Left lung (tissue), 10 donors: ENCODE measurements around the gene TNIK. TPM values are rescaled to one million over a fixed set of nuclear protein-coding genes. Genes with fewer than 3 reads are reported as not detected.

Experiments used
- ATAC-seq: fragments of 200-7000 bp; cut with Tn5 transposase; one replicate; pipeline ENCODE4 v1.9.1; 2020; ENCODE audit warnings: moderate library complexity
- DNase-seq, 4 donors: peaks; one replicate each; pipeline ENCODE4 v3.0.0-alpha.2; 2013 to 2020
- H3K27ac ChIP-seq, 2 donors: fragments of 200-600 bp; sonication (generic) in 1 of 2; one replicate each; pipeline versions ENCODE4 v1.5.0 to v1.8.0; 2020 to 2021
- H3K27me3 ChIP-seq, 2 donors: fragments of 200-600 bp; sonication (generic) in 1 of 2; one replicate each; pipeline versions ENCODE4 v1.5.0 to v1.8.0; 2020 to 2021
- H3K36me3 ChIP-seq, 2 donors: fragments of 200-600 bp; sonication (generic) in 1 of 2; one replicate each; pipeline versions ENCODE4 v1.5.0 to v1.8.0; 2020 to 2021
- H3K4me1 ChIP-seq, 2 donors: fragments of 200-600 bp; one replicate each; pipeline ENCODE4 v1.8.0; 2021
- H3K4me3 ChIP-seq, 2 donors: fragments of 200-600 bp; sonication (generic) in 1 of 2; one replicate each; pipeline versions ENCODE4 v1.5.0 to v1.8.0; 2020 to 2021; ENCODE audit warnings: mild to moderate bottlenecking in 1 of 2
- H3K9me3 ChIP-seq, 2 donors: fragments of 200-600 bp; sonication (generic) in 1 of 2; one replicate each; pipeline versions ENCODE4 v1.5.0 to v1.8.0; 2020 to 2021
- intact Hi-C, 2 donors: fragments of 100-400 bp; cut with DNase I; formaldehyde crosslinking; loops; one replicate each; pipeline versions ENCODE4 v1.11.2 to v1.14.2; 2022
- polyA plus RNA-seq, 6 donors: library from polyadenylated mRNA; unstranded; fragments of 120-200 nt; gene quantifications; one replicate each; pipeline ENCODE4 v1.2.1, GENCODE V29; 2013; ENCODE audit not compliant: insufficient read length in 6 of 6
- total RNA-seq, 2 donors: library from RNA; stranded (reverse); fragmentation: NEBNext Ultra II Directional; extraction: Animal tissue kit (Norgen Biotek cat#: 25700); gene quantifications; one replicate each; pipeline ENCODE4 v1.2.1, GENCODE V29; 2021
- TF ChIP-seq, protein P1 (sequence below), 2 donors: fragments of 200-600 bp; sonication (generic) in 1 of 2; IDR thresholded peaks; one replicate each; pipeline versions ENCODE4 v1.5.0 to v1.8.0; 2021; ENCODE audit warnings: antibody characterized with exemption in 2 of 2
- donor health status: DM: no; HTN: yes; CAD: no.
- donor health status: DM: no; HTN: no; CAD: no.

TNIK gene
- total and polyA plus RNA-seq, 8 donors, result 14.8 to 42.0 (median 17.4) TPM

DNA sequence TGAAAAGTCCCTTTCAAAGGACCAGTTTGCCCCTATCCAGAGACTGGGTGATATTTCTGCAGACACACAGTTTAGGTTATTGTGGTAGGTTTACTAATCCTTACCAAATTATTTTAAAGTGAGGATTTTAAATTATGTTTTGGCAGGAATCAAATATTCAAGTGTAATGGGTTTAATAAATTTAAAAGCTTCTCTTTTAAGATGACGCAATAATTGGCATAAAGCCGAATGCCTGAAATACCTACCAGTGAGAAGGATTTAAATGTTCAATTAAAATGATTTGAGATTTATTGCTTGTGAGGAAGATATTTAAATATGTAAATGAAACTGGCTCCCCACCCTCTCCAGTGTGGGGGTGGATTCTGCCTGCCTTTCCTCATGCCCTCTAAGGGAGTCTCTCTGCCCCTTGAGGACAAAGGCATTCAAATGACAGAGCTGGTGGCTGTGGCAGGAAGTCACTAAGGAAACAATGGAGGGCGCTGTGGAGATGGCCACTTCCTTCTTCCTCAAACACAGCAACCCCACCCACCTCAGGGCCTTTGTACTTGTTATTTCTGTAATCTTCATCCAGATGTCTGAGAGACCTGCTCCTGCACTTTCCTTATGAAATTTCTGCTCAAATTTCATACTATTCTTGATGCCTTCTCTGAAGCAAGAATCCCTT, 131.7 kb downstream of the TNIK start:
- no peaks in the 10 kb centered on the region for H3K36me3 ChIP-seq
- TF ChIP-seq, protein P1, sequence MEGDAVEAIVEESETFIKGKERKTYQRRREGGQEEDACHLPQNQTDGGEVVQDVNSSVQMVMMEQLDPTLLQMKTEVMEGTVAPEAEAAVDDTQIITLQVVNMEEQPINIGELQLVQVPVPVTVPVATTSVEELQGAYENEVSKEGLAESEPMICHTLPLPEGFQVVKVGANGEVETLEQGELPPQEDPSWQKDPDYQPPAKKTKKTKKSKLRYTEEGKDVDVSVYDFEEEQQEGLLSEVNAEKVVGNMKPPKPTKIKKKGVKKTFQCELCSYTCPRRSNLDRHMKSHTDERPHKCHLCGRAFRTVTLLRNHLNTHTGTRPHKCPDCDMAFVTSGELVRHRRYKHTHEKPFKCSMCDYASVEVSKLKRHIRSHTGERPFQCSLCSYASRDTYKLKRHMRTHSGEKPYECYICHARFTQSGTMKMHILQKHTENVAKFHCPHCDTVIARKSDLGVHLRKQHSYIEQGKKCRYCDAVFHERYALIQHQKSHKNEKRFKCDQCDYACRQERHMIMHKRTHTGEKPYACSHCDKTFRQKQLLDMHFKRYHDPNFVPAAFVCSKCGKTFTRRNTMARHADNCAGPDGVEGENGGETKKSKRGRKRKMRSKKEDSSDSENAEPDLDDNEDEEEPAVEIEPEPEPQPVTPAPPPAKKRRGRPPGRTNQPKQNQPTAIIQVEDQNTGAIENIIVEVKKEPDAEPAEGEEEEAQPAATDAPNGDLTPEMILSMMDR (IDR thresholded peaks at IDR 0.05), result no peak
- DNase-seq (peak in 1 of 4 donors; percentile 45), ATAC-seq (peak; percentile 62)
- H3K27me3 ChIP-seq, result no peaks in the 10 kb centered on the region
- no peak overlapping the region for H3K27ac ChIP-seq
- H3K9me3 ChIP-seq, result no peaks in the 10 kb centered on the region
- H3K4me3 ChIP-seq, result no peak overlapping the region
- intact Hi-C loops, result no loop called here
- H3K4me1 ChIP-seq, result peaks cover 7 to 16% of the 10 kb centered on the region in 2 donors

DNA sequence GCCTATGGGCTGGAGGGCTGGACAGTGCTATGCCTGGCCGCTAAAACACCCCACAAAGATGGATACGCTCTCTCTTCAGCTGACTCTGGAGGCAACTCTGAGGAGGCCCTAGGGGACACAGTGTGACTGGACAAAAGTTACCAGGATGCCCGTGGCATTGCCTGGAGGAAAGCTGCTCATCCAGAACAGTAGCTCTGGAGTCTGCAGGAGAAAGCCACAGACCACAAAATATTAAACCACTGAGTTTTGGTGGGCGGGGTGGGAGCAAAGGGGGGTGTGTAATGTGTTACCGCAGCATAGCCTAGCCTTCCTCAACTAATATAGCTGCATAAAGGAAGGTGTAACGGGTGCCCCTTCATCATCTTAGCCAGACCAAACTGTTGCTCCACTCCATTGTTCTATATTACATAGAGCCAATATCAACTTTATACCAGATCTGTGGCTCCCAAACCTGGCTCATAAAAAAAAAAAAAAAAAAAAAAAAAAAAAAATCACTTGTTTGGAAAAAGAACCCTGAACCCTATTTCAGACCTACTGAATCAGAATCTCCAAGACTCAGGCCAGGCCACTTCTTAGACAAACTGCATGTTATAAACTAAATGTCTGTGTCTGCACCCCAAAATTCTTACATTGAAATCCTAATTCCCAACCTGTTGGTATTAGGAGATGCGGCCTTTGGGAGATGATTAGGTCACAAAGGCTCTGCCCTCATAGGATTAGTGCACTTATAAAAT, 132.6 kb downstream of the TNIK start:
- no peaks in the 10 kb centered on the region for H3K9me3 ChIP-seq
- TF ChIP-seq, protein P1 (IDR thresholded peaks at IDR 0.05), result no peak
- no peak overlapping the region for H3K27ac ChIP-seq
- no peak for ATAC-seq
- H3K36me3 ChIP-seq, result no peaks in the 10 kb centered on the region
- no peaks in the 10 kb centered on the region for H3K27me3 ChIP-seq
- H3K4me3 ChIP-seq, result no peak overlapping the region
- no peak for DNase-seq
- intact Hi-C loops, result no loop called here
- H3K4me1 ChIP-seq, result peaks cover 7 to 16% of the 10 kb centered on the region in 2 donors

GRCh38 chr3:171326717-171327440, 133.3 kb downstream of the TNIK start:
- TF ChIP-seq, protein P1 (IDR thresholded peaks at IDR 0.05), result no peak
- Histone ChIP-seq H3K36me3 (no peaks in the 10 kb centered on the region), H3K9me3 (no peaks in the 10 kb centered on the region), H3K4me3 (no peak overlapping the region), H3K27me3 (no peaks in the 10 kb centered on the region), H3K27ac (no peak overlapping the region), H3K4me1 (peaks cover 7 to 16% of the 10 kb centered on the region in 2 donors)
- intact Hi-C loops, result no loop called here
- DNase-seq (no peak), ATAC-seq (peak; percentile 71)

GRCh38 chr3:171323938-171324536, 136.2 kb downstream of the TNIK start:
- ATAC-seq (no peak), DNase-seq (no peak)
- TF ChIP-seq, protein P1 (IDR thresholded peaks at IDR 0.05), result no peak
- Histone ChIP-seq H3K27ac (no peak overlapping the region), H3K27me3 (no peaks in the 10 kb centered on the region), H3K9me3 (no peaks in the 10 kb centered on the region), H3K4me1 (peaks cover 7 to 9% of the 10 kb centered on the region in 2 donors), H3K36me3 (no peaks in the 10 kb centered on the region), H3K4me3 (no peak overlapping the region)
- intact Hi-C loops, result no loop called here
